ENCODE data around the gene SYCP2L. TPM values are rescaled to one million over a fixed set of nuclear protein-coding genes. Genes with fewer than 3 reads are reported as not detected.

Gene SYCP2L
- total and polyA plus RNA-seq, 2 of the 8 experiments (the other 6 are each of a cell fraction or from before 2014, with no cell fraction given), result 1.7 to 4.2 TPM

DNA sequence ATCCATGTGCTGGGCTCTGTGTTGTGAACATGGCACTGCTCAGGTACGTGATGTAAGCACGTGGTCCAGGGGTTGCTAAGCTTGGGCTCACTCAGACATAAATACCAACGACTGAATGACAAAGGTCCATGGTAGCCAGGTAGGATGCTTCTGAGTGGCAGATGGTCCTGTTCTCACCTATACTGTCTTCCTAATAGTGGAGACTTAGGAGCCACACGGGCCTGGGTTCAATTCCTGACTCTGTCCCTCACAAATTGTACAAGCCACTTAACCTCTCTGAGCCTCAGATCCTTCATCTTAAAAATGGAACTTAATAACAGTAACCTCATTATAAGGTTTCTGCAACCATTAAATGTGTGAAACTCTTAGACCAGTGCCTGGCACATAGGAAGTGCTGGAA is 11.8 kb upstream of the SYCP2L start (continued):
- TF ChIP-seq, protein P1, sequence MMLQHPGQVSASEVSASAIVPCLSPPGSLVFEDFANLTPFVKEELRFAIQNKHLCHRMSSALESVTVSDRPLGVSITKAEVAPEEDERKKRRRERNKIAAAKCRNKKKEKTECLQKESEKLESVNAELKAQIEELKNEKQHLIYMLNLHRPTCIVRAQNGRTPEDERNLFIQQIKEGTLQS (IDR thresholded peaks at IDR 0.05; ENCODE audit: insufficient read depth, low read depth, low read length), result no peak
